ENCODE measurements around the gene ZNF335.

GRCh38 chr20:46013322-46013828, 41.4 kb upstream of the ZNF335 start:
- no peak for TF ChIP-seq TCF12 (IDR thresholded peaks at IDR 0.05; ENCODE audit: low read depth)
- TF ChIP-seq TEAD4 (IDR thresholded peaks at IDR 0.05): no peak
- no peak for TF ChIP-seq RAD21 (IDR thresholded peaks at IDR 0.05; ENCODE audit: low read depth)
- no peak for TF ChIP-seq TAF1 (IDR thresholded peaks at IDR 0.05; ENCODE audit: low read depth)
- TF ChIP-seq EP300 (IDR thresholded peaks at IDR 0.05; ENCODE audit: borderline replicate concordance): no peak
- no peak for TF ChIP-seq NFIC (IDR thresholded peaks at IDR 0.05)

All from Ishikawa (cell line).